Astrocyte (in vitro differentiated cells and primary cell): ENCODE data around the gene ACADS.

Experiments
- CTCF ChIP-seq: IDR thresholded peaks from 2 replicates; pipeline ENCODE4 v1.5.1; 2011; ENCODE audit warnings: low read depth, mild to moderate bottlenecking, inconsistent platforms, low read length, moderate library complexity; ENCODE audit not compliant: insufficient read depth
- EZH2 ChIP-seq: IDR thresholded peaks from 2 replicates; pipeline ENCODE4 v1.6.1; 2012; ENCODE audit warnings: mild to moderate bottlenecking, low read length, inconsistent platforms; ENCODE audit not compliant: insufficient read depth

GRCh38 chr12:120758798-120759590 is 33.4 kb downstream of the ACADS start:
- TF ChIP-seq CTCF (no peak), EZH2 (no peak)
